Fibroblast of lung (primary cell): Measurements from ENCODE around the gene NUP58.

ENCODE experiments used
- CTCF ChIP-seq, 2 donors: IDR thresholded peaks in 1 of 2; conservative IDR thresholded peaks in 1 of 2; 1 replicate in 1 of 2; 2 replicates in 1 of 2; pipeline ENCODE4 v1.5.1; 2011 to 2012; ENCODE audit warnings: low read length in 2 of 2, control low read depth in 1 of 2, inconsistent platforms in 1 of 2, low read depth in 1 of 2, mild to moderate bottlenecking in 1 of 2
- EZH2 ChIP-seq: IDR thresholded peaks from 2 replicates; pipeline ENCODE4 v1.5.1; 2012; ENCODE audit warnings: low read length, control low read depth, mild to moderate bottlenecking; ENCODE audit errors: missing control alignments

- TF ChIP-seq EZH2 (no peak), CTCF (conservative IDR thresholded peaks at IDR 0.05 in 1 of 2, IDR thresholded peaks at IDR 0.05 in 1 of 2; ENCODE audit: low read depth in 1 of 2, low read length in 2 of 2) (no peak)
Observed at GRCh38 chr13:25252752-25253151, 48.7 kb upstream of the NUP58 start.
